Activated CD4-positive, alpha-beta T cell treated with anti-CD3 and anti-CD28 coated beads, Interleukin-2, amount 50 U/mL, for 16 hours (primary cell): ENCODE data around the gene EFHB.
A peak's percentile ranks its signal among the peaks of the same experiment; 100 is the strongest.
"Not testable (repeated sequence)": the region's sequence is repeated elsewhere in the genome, so short reads cannot be mapped to it uniquely, and the experiment has no call there.

Source experiments
- DNase-seq: peaks from one replicate; pipeline ENCODE4 v3.0.0-alpha.2; 2020

Gene EFHB, protein sequence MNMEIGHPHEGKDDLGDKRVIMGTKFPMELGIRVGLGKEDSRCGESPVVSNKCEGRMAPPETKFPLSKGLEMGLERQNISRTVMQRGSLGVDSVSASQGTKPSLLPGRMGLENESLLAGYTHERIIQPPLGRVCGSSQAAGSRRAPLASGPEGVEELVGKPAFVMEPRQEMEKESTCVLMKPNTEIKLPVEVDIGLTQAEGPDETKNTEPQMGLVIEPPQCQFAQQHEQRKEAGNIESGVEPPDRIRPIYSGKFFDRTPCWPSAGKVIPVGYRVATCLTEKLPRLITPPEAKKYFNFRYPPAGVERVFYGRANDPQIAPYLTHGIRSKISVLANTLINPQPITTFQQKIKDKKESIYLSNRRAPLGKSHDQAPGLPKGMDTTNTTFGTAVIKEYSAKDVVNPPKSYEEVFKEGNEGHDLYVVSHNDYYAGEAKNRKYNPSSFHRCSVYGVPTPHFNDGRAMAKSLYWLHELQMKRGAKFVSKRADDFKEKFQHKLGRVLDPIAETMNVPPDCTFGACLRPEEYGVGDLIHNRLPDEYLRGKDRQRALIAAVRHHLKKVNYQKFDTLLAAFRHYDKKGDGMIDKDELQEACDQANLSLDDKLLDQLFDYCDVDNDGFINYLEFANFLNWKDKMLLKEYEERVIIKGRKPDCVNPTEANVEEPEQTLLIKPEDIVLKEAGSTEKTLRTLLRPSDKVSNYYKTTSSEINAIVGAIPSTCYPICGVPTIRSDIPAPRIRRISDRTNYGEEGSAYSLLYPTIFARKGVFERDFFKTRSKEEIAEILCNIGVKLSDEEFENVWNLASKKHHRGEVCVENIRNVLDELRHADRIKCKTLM

DNA sequence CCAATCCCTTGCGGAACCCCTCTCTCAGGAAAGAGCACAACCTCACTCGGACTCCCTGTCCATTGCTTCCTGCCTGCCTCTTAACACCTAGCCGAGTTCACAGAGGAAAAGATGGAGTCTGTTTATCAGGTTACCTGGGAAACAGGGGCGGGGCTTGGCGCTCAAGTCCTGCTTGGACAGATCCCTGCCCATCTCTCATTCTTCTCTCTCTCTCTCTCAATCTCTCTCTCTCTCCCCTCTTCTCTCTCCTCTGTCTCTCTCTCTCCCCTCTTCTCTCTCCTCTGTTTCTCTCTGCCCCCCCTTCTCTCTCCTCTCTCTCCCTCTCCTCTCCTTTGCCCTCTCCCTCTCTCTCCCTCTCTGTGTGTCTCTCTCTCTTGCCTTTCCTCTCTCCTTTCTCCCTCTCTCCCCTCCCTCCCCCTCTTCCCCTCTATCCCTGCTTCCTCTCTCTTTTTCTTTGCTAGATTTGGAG lies at the start of gene EFHB:
Gene EFHB, minus strand, starts transcription at position 120 of the 469 bp plus-strand sequence. CDS start 199 bp downstream, outside the sequence.
- no peak for DNase-seq

DNA sequence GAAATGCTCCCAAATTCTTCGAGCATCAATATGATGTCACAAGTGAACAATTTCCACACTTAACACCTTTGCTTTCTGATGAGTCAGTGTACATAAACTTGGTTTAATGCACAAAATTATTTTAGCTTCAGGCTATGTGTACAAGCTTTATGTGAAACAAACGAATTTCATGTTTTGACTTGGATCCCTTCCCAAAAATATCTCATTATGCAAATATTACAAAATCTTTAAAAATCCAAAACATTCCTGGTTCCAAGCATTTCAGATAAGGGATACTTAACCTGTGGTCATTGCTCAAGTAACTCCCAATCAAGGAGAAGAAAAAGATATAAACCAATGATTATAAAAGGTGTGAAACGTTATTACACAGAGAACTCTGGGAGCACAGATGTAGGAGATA lies 38.0 kb upstream of the EFHB start:
- no peak for DNase-seq

DNA sequence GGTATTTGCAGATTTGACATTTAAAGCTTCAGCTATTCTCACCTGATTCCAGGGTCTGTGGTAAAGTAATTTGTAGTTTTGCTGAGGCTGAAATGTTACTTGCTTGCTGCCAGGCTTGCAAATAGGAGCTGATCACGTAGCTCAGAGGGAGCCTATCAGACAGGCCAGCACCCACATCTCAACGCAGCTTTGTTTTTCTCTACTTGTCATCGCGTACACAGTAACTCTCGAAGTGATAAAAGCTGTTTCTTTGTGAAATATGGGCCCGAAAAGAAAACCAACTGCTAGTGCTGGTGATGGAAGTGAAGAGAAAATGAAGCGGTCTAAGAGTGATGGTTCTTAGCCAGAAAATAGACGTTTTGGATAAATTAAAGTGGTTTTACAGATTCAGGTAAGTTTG lies 36.3 kb upstream of the EFHB start:
- DNase-seq, result no peak

DNA sequence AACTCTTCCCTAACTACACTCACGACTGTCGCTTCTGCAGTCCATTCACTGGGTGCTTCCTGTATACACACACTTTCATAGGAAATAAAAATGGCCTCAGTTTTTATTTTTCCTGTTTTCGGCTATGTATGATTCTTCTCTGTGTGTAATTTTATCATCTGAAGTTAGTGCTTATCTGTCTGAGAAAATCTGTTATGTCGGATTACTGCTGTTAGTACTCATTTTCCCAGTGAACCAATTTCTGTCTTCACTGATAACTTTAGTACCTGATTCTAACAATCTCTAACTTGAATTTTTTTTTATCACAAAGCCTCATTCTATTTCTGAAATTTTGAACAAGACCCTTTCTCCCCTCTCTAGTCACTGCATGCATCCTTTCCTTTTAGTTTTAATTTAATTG lies 33.8 kb upstream of the EFHB start:
- no peak for DNase-seq

DNA sequence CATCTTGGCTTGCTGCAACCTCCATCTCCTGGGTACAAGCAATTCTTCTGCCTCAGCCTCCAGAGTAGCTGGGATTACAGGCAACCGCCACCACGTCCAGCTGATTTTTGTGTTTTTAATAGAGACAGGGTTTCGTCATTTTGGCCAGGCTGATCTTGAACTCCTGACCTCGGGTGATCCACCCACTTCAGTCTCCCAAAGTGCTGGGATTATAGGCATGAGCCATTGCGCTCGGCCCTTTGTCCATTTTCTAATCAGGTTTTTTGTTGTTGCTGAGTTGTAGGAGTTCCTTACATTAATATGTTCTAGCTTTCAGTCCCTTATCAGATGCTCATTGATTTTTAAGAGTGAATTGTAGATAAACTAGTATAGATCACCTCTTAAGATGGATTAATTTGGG lies 33.2 kb upstream of the EFHB start:
- DNase-seq, result no peak

DNA sequence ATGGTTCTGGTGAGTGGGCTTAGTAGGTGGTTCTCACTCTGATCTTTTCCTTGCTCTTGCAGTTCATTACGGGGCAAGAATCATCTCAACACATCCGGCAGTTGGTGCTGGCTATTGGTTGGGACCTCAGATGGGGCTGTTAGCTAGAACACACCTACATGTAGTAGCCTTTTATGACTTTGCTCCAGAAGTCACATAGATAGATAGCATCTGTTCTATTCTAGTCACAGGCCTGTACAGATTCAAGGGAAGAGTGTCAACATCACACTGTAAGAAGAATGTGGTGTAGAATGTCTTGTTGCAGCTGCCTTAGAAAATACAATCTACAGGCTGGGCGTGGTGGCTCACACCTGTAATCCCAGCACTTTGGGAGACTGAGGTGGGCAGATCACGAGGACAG lies 27.9 kb upstream of the EFHB start:
- DNase-seq, result no peak

DNA sequence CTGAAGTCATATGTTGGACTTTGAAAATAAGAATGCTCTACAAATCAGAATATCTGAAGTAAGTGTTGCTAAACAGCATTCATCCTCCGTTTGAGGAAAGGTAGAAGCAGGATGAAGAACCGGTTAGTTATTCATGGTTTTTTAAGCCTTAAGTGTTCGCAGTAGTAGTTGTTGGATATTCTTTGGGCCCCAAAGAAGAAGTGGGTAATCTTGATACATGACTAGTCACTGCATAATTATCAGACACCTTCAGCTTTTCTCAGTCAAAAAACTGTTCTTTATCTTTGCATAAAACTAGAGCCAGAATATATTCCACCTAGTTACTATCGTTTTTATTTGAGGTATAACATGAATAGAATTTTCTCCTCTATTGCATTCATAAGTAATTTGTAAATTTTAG lies 26.7 kb upstream of the EFHB start:
- no peak for DNase-seq

DNA sequence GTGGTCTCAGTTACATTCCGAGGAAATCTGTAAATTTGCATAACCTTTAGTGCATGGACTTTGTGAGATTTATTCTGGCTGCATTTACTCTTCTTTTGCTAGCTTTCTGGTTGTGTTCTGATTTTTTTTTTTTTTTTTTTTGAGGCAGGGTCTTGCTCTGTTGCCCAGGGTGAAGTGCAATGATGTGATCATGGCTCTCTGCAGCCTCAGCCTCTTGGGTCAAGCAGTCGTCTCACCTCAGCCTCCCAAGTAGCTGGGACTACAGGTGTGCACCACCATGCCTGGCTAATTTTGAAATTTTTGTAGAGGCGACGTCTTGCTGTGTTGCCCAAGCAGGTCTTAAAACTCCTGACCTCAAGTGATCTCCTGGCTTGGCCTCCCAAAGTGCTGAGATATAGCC lies 25.5 kb upstream of the EFHB start:
- DNase-seq, result no peak

DNA sequence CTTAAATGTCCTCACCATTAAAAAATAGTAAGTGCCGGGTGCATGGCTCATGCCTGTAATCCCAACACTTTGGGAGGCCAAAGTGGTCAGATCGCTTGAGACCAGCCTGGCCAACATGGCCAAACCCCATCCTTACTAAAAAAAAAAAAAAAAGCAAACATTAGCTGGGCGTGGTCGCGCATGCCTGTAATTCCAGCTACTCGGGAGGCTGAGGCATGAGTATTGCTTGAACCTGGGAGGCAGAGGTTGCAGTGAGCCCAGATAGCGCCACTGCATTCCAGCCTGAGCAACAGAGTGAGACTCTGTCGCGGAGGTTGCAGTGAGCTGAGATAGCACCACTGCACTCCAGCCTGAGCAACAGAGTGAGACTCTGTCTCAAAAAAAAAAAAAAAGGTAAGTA lies 23.3 kb upstream of the EFHB start:
- not testable (repeated sequence) for DNase-seq

DNA sequence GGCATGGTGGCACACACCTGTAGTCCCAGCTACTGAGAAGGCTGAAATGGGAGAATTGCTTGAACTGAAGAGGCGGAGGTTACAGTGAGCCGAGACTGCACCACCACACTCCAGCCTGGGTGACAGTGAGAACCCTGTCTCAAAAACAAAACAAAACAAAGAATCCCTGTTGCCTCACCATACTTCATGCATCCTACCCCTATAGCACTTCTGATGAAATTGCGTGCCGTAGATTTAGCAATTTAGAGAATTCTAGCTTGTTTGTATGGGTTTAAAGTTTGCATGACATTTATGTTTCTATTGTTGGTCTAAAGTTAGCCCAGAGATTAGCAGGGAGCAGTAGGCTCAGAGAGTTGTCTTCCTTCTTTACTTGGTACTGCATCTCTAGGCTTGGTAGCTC lies 20.7 kb upstream of the EFHB start:
- no peak for DNase-seq

DNA sequence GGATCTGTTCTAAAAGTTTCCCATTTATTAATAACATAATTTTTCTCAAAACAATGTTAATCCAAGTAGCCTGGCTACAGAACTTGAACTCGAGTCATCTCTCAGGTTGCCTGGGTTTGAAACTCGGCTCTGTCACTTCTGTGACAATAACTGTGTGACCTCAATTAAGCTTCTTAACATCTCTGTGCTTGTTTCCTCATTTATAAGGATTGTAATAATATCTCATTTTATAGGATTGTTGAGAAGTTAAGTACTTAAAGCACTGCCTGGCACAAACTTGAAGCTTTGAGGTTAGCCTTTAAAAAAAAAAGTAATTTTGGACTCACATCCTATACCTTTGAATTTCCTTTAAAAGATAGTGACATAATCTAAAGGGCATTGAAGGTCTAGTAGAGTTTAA lies 16.3 kb upstream of the EFHB start:
- no peak for DNase-seq

DNA sequence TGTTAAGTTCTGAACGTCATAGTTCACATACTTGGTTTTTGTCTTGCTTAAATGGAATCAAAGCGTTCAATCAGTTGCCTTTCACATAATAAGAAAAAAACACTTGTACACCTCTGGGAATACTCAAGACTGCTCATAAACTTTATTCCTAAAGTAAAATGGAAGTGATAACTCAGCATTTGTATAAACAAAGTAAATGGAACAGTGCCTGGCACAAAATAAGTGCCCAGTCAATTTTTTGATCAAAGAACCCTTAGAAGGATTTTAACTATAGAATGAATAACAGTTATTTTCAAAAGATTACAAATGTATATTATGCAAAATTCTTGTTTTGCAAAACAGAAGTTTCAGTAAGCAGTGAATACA lies 14.2 kb upstream of the EFHB start:
- DNase-seq, result no peak

DNA sequence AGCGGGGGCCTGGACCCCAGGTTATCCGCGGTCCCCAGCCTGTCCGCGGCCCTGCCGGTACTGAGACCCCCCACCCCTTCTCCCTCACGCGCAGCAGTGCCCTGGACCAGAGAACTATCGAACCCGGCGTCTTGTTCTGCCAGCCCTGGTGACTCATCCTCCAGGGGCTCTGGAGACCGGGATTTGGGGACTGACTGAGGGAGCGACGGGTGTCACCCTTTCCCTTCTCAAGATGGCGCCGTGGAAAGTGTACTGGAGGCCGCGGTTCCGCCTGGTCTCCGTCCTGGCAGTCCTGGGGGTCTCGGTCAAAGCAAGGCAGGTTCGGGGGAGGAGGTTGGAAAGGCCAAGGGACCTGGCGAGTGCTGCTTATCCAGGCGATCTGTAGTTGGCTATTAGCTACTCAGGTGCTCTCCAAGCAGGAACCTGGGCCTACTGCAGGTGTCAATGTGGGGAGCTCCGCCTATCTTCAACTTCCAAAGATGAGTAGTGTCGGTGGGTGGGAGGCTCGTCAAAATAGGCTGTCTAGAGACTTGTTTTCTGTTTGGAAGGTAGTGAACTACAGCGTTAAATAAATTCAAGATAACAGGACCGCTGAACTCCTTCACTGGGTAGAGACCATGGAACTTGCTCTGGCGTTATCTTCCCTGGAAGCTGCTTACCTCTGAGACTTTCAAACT lies 13.7 kb upstream of the EFHB start:
- DNase-seq, result peak; percentile 46

DNA sequence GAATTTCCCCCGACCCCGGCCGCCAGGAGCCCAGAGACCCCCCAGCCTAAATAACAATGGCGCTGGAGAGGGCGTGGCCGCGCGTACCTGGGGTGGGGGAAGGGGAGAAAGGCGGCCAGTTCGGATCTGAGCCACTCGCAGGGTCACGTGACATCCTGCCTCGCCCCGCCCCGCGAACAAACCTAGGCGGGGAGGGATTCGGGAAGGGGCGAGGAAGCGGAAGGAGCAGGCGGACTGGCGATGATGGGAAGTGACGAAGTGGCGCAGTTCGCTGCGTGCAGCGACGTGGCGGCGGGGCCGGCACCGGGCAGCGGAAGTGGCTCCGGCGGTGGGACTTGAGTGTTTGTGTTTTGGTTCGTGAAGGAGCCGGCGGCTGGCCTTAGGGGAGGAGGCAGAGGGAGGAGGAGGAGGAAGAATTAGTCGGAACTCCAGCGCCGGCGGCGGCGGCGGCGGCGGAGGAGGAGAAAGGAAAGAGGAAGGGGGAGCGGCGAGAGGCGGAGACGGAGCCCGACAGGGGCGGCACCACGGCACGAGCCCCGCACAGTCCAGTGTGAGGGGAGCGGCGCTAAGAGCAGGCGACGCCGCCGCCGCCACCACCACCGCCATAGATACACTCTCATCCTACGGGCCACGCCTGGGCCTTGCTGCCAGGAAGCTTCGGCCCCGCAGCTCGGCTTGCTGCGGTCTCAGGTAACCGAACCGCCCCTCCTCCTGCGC lies 13.0 kb upstream of the EFHB start, which contains the start of gene RAB5A:
Gene RAB5A, plus strand, starts transcription at position 266 of the 717 bp plus-strand sequence. CDS start 3,802 bp downstream, outside the sequence.
- DNase-seq, result peak; percentile 99

DNA sequence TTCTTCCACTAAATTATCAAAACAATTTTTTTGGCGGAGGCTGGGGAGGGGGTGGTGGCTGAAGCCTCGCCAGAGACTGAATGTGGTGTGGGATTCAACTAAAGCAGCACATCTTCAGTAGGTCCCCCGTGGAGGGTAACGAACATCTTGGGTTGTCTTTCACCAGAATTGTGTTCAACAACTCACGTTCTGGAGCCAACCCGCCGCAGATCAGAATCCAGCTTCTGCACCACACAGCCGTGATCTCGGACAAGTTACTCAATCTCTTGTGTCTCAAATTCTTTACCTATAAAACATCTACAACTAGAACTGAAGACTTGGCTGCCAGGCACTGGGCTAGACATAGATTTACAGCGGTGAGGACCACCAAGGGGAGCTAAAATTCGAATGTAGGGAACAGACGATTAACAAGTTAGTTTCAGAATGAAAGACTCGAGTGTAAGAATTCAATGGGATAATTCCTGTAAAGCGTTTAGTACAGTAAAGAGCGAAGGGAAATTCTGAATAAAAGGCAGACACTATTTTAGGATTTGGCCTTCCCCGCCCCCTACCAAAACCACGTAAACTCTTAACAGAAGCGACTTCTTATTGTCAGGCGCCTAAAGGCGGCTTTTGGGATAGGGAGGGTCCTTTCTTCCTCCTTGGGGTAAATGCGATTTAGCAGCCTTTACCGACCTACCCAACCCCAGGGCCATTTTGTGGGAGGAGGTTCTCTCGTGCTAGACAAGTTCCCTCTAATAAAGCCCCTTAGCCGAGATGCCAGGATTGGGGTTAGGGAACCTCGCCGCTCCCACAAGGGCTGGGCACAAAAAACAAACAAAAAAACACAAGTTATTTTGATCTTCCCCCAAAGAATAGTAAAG lies 12.2 kb upstream of the EFHB start:
- DNase-seq, result no peak

DNA sequence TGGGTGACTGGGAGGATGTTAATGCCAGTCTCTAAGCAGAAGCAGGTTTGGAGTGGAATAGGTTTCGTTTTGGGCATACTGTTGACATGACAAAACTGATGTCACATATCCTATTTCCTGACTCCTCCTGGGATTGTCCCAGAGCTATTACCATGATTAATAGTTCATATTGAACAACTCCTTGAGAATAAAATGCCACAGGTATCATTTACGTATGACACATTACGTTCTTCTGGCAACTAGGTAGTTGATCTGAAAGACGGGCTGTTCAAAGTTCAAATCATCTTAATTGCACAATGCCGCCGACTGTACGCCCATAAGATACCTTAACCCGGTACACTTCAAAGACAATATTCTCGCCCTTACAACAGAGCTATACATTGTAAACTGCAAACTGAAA lies 11.5 kb upstream of the EFHB start:
- DNase-seq, result no peak

DNA sequence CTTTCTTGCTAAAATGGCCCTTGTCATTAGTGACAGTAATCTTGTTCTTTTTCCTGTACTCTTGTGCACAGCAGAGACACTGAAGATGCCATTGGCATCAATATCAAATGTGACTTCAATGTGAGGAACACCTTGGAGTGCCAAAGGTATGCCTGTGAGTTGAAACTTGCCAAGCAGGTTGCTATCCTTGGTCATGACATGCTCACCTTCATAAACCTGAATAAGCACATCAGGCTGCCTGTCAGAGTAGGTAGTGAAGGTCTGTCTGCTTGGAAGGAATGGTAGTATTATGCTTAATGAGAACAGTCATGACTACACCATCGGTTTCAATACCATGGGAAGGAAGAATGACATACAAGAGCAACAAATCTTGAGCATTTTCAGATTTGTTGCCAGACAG lies 6.6 kb upstream of the EFHB start:
- DNase-seq, result no peak

DNA sequence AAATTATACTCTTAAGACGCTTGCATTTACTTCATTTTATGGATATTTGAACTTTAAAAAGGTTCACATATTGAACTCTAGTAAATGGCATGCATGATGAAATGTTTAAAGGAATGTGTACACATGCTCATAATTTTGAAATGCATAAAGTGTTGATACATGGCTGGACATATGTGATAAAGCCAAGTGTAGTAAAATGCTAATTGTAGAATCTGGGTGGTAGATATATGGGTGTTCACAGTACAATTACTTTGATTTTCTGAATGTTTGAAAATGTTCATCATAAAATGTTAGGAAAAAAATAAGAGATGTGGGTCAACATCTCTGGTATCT lies 4.2 kb upstream of the EFHB start:
- no peak for DNase-seq

DNA sequence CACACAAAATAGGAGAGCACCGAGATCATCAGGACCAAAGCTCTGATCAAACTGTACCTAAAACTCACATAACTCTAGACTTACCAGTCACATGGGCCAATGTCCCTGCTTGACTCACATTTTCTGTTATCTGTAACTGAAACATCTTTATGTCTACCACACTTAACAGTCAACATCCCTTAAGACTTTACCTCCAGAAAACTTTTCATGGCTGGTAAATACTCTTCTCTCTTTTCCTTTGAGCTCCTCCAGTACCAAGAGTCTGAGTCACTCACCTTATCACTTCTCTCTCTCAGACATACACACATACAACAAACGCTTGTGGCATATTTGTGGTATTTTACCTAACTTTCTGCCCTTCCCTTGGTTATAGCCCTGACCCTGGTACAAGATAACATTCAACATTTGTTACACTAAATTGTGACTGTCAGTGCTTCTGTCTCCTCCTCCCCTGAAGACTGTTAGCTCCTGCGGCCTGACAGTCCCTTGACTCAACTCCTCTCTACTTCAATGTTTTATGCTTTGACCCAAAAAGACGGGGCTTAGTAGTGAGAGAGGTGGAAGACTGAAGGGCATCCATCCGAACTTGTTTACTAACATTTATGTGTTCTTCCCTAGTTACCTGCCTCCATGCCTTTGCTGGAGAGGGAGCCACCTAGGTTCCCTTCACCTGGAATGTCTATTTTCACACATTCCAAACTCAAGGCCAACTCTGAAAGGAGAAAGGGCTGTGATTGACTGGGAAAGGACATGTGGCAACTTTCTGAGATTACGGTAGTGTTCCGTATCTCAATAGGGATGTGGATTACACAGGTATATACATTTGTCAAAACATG lies 3.7 kb upstream of the EFHB start:
- peak; percentile 63 for DNase-seq

DNA sequence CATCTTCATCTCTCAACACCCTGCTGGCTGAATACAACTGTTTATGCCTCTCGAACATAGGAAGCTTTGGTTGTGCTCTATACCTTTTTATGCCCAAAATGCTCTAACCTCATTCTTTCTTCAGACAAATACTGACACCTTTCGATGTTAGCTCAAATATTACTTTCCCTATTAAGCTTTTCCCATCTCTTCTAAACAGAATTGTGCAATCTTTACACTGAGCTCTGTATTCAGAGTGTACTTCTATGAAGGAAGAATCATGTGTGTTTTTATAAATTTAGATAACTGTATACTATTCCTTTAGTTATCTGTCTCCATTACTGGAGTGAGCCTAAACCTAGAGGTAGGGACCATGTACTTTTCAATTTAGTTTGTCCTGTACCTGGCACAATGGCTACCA lies 1.6 kb downstream of the EFHB start:
- DNase-seq, result no peak

DNA sequence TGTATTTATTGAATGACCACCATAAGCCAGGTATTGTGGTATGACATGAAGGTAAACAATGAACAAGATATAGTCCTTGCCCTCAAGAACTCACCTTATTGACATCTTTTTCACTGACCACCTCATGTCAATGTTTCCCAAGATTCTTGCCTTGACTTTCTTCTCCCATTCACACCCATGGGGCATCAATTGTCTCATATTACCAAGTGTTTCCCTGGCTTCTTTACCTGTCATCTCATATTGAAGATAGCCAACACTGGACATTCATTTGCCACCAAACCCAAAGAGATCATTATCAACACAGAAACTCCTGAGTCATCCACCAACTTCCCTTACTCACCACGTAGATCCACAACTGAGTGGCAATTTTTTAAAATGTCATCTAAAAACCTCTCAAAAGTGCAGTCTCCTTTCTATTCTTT lies 2.2 kb downstream of the EFHB start:
- DNase-seq, result peak; percentile 73
